HG02885 (cell line): ENCODE data around the gene WDR89.
"Not testable (repeated sequence)": the region's sequence is repeated elsewhere in the genome, so short reads cannot be mapped to it uniquely, and the experiment has no call there.

Experiments
- ATAC-seq: cut with Tn5 transposase; IDR thresholded peaks from one replicate; pipeline ENCODE4 v1.9.1; 2021; ENCODE audit warnings: mild to moderate bottlenecking; ENCODE audit not compliant: unreplicated experiment, poor library complexity

Gene WDR89

DNA sequence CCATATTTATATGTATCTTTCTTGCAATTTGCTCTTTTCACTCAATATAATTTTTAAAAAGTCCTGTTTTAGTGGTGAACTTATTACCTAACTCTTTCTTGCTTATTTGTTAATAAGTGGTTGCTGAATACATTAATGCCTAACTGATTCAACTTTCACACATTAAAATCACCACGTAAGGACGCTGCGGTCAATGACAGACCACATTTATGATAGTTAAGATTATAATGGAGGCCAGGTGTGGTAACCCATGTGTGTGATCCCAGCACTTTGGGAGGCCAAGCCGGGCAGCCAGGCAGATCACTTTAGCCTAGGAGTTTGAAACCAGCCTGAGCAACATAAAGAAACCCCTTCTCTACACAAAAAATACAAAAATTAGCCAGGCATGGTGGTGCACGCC is 37.0 kb downstream of the WDR89 start:
- ATAC-seq: no peak

DNA sequence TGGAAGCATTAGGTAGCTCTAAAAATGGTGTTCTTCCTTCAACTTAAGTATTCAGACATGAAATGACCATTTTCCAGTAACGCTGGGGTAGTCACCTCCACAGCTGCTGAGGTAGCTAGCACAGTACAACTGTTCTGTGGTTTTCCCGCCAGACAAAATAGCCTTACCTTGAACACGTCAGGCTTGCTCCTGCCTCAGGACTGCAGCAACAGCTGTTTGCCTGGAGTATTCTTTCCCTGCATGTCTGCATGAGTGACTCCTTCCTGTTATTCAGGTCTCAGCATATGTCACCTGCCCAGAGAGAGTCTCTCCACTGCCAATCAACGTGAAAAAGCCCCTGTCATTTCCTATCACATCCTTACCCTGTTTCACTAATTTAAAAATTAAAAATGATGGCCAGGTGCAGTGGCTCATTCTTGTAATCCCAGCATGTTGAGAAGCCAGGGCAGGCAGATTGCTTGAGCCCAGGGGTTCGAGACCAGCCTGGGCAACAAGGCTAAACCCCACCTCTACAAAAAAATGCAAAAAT is 37.9 kb downstream of the WDR89 start:
- no peak for ATAC-seq

DNA sequence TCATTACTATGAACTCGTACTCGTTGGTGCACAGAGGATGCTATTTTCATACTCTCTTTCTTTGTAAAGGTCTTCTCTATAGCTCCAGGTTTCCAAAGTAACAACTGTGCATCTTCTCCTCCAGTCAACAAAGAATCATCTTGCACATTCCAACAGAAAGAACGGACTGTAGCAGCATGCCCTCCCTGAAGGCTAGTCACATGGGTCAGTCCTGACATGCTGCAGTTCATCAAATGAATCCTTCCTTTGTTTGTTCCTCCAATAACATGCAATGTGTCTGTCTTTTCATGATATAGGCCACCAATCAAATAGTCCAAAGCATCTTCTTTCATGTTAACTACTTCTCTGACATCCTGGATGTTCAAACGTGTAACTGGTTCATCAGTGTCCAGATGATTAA is 42.9 kb downstream of the WDR89 start:
- ATAC-seq: no peak

DNA sequence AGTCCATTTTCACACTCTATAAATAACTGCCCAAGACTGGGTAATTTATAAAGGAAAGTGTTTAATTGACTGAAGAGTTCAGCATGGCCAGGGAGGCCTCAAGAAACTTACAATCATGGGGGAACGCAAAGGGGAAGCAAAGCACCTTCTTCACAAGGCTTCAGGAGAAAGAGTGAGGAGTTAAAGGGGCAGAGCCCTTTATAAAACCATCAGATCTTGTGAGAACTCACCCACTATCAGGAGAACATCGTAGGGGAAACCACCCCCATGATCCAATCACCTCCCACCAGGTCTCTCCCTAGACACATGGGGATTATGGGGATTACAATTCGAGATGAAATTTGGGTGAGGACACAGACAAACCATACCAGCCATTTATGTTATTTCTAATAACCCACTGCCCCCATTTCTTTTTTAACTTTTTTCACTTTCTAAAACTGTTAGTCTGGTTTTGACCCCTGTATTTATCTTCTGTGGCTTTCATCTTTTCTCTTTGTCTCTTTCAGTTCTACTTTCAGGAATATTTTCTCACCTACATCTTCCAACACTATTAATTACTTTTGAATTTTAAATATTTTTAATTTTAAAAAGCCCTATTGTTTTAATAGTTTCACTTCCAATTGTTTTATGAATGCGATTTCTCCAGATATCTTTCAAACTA is 44.5 kb downstream of the WDR89 start:
- ATAC-seq: peak; percentile 55

DNA sequence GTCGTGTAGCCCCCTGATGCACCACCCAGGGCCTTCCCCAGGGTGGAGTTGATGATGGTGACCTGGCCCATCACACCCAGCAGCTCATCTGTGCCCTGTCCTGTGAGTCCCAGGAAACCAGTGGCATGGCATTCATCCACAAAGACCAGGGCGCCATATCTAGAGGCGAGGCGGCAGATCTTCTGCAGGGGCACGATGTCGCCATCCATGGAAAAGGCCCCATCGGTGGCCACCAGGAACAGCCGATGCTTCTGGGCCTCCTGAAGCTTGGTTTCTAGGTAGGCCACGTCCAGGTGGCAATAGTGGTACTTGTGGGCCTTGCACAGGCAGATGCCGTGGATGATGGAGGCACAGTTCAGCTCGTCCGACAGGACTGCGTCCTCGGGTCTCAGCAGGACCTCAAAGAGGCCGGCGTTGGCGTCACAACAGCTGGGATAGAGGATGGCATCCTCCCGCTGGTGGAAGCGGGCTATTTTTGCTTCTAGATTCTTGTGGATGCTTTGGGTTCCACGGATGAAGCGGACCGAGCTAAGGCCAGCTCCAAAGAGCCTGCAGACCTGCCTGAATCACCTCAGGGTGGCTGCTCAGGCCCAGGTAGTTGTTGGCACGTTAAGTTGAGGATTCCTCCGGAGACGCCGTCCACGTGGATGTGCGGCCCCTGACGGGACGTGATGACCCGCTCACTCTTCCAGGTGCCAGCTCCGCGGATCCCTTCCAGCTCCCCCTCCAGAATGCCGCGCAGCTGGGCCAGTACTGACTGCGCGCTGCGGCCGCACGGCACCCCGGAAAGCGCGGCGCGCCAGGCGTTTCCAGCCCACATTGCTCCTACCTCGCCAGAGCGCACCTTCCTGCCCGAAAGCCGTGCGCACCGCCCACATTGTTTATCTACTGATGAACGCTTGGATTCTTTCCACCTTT is 47.0 kb downstream of the WDR89 start:
- ATAC-seq: no peak

DNA sequence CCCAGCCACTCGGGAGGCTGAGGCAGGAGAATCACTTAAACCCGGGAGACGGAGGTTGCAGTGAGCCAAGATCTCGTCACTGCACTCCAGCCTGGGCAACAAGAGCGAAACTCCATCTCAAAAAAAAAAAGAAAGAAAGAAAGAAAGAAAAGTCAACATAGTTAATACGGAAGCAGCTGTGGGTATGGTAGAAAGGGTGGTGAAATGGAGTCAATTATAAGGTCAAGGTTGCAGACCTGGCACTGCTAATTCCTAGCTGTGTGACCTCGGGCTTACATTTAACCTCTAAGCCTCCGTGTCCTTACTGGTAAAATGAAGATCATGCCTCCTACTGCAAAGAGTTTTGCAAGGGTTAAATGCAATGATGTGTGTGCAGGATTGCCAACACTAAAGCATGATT is 58.6 kb downstream of the WDR89 start:
- ATAC-seq: not testable (repeated sequence)

DNA sequence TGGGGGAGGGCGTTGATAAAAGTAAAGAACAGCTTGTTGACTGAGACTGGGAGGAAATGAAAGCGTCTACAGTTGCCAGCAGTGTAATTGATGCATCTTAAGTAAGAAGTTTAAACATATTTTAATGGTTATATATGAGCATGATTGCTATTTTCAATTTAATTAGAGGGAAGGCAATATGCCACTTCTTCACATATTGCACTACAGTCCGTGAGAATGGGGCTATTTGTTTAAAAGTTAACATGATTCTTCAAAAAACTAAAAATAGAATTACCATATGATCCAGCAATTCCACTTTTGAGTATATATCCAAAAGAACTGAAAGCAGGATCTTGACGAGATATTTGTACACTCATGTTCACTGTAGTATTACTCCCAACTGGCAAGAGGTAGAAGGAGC is 60.2 kb downstream of the WDR89 start:
- ATAC-seq: no peak

DNA sequence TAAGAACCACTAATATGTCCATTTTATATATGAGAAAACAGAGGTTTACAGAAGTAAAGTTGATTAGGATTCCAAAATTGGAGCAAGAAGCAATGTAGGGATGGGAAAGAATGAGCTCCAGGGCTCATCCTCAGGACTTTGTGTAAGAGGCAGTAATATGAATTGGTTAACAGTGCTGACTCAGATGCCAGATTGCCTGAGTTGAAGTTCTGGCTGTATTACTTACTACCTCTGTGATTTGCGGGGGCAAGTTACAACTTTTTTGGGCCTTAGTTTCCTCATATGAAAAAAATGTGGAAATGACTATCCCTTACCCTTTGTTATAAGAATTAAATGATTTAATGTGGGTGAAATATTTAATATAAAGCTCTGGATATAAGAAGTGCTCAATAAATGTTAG is 63.4 kb downstream of the WDR89 start:
- ATAC-seq: no peak

DNA sequence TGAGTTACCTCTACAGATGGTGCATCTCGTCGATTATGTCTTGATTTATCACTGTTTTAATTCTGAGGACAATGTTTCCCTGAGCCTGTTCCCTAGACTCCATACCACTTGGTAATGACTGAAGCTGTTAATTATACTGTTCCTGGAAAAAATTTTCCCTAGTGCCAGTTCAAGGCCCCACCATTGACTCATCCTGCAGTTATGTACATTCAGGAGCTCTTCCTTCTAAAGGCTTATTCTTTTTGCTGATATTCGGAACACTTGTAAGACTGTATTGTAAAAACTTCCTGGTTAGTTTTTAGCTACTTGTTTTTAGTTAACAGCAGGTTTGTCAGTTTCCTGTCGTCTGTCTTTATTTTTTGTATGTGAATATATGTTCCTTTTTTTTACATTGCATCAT is 68.1 kb downstream of the WDR89 start:
- ATAC-seq: no peak

DNA sequence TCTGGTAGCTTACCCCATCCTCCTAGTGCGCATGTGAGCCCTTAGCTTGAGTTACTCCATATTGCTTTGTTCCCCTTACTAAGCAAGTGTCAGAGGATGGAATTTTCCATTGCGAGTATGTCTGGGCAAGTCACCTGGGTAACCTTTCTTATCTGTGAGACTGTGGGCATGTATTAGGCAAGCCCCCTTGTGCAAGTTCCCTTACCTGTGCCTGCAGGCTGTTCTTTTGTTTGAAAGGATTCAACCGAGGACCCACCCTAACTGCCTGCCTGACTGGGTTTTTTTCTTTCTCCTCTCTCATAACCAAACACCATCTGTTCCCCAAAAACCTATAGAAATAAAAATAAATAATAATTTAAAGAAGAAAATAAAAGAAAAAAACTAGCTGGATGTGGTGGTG is 76.2 kb downstream of the WDR89 start:
- no peak for ATAC-seq

DNA sequence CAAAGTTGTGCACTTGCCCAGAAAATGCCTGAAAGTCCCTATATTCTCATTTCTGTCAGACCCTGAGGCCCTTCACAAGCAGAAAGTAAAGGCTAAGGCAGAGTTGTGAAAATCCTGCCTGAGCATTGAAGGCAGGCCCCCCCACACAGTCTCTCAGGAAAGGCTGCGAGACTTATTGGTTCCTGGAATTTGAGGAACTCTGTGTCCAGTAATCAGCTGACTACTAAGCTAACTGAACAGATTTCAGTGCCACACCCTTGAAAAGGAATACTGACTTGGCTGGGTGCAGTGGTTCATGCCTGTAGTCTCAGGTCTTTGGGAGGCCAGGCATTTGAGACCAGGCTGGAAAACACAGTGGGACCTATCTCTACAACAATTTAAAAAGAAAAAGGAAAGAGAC is 77.4 kb downstream of the WDR89 start:
- no peak for ATAC-seq

DNA sequence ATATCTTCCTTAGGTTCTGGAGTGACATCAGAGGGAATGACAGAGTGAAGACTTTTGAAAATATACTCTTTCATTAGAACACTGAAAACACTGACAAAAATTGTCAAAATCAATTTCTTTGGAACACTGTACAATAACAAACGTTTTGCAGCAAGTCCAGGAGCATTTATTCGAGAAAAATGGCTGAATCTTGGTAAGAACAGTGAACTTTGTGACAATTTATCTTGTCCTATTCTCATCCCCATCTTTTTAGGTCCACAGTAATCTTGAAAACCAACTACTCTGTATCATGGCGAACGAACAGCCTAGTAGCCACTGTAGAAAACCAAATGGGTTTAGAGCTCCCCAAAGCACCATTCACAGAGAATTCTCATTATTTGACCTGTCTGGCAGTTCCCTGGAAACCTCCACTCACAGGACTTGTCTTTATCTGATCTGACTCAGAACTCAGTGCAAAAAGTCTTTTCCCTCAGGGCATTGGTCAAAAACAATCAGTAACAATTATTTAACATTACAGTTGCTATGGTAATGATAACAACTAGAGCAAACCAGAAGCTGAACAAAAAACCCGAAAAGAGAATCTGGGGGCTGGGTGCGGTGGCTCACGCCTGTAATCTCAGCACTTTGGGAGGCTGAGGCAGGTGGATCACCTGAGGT is 78.2 kb downstream of the WDR89 start:
- no peak for ATAC-seq

DNA sequence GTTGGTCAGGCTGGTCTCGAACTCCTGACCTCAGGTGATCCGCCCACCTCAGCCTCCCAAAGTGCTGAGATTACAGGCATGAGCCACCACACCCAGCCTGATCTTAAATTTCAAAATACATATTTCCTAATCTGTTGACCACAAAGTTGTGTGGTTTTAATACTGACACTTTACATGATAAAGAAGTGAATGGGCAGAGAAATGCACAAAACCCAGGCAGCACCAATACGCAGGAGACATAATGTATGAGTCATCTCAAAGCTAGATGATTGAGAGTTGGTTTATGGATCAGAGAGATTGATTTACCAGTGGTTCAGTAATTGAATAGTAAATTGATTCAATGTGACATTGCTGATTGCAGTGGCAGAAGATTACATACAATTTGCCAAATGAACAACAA is 79.3 kb downstream of the WDR89 start:
- no peak for ATAC-seq

DNA sequence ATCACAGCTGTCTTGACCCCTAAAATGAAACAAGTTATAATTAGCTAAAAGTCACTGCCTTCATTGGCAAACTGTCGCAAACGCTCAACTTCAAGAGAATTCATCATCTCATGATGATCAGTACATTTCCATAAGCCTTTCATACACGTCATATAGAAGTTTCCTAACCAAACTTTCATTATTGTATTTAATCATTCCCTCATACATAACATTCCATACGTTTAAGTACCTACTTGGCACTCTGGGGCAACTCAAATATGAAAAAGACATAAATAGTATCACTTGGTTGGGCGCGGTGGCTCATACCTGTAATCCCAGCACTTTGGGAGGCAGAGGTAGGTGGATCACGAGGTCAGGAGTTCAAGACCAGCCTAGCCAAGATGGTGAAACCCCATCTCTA is 86.1 kb downstream of the WDR89 start:
- ATAC-seq: no peak

DNA sequence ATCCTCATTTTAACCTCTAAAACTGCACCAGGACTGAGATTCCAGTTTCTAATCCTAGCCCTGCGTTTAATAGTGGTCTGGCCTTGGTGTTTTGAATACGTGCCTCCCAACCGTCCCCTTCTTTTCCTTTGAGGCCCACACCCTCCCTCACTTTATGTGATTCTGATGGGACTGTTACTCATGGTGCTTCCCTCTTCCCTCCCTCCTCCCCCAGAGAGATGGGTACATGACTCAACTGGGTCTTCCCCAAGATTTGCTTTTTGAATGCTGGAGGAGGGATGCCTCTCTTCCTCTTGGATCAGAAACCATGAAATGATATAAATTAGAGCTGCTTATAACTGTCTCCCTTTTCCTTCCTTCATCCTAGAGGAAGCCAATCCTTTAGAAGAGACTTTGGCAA is 90.3 kb downstream of the WDR89 start:
- ATAC-seq: no peak

DNA sequence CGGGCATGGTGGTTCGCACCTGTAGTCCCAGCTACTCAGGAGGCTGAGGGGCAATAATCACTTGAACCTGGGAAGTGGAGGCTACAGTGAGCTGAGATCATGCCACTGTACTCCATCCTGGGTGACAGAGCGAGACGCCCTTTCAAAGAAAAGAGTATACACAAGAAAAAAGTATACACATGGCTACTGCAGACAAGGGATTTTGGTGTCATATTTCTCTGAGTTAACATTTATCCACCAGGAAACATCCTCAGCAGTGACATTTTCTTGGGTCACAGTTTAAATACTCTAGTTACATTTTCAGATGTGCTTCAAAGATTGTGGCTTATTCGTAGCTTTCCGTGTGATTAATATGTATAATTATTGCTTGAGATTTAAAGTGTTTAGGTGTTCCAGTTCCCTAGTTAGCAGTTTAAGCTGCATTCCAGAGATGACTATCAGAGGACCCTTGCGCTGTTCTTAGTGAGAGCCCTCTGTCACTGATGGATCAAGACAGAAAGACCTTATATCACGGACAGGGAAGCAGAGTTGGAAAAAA is 93.8 kb downstream of the WDR89 start:
- ATAC-seq: no peak
